GM18498 (cell line): ENCODE data around the gene MTHFSD.

Experiments
- ATAC-seq: cut with Tn5 transposase; IDR thresholded peaks from one replicate; pipeline ENCODE4 v1.9.1; 2021; ENCODE audit warnings: mild to moderate bottlenecking, moderate library complexity; ENCODE audit not compliant: unreplicated experiment

MTHFSD gene

DNA sequence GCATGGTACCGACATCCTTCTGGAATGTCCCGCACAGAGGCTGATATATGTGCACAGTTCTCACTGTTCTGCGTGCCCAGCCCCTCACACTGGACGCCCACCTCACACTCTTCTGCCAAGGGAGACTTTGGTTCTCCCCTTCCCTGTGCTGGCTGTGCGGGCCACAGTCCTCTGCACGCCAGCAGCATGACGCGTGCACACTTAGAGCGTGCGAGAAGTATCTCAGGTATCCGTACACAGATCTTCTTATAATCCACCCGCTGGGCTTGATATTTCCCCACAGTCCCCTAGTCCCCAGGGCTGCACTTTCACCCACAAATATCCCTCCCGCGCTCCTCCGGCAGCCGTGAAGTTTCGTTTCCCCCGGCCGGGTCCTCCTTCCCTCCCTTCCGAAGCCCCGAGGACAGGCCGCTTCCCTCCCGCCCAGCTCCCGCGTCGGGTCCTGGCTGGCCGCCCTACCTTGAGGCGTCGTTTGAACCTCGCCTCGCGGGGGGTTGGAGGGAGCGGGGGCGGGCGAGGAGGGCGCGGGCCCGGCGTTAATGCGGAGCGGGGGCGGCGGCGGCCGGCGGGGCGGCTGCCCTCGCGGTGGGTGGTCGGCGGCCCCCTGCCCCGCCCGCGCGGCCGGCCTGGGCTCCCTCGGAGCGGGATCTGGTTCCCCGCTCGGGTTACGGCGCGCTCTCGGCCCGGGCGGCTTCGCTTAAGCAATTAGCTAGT is 49.7 kb downstream of the MTHFSD start:
- no peak for ATAC-seq

DNA sequence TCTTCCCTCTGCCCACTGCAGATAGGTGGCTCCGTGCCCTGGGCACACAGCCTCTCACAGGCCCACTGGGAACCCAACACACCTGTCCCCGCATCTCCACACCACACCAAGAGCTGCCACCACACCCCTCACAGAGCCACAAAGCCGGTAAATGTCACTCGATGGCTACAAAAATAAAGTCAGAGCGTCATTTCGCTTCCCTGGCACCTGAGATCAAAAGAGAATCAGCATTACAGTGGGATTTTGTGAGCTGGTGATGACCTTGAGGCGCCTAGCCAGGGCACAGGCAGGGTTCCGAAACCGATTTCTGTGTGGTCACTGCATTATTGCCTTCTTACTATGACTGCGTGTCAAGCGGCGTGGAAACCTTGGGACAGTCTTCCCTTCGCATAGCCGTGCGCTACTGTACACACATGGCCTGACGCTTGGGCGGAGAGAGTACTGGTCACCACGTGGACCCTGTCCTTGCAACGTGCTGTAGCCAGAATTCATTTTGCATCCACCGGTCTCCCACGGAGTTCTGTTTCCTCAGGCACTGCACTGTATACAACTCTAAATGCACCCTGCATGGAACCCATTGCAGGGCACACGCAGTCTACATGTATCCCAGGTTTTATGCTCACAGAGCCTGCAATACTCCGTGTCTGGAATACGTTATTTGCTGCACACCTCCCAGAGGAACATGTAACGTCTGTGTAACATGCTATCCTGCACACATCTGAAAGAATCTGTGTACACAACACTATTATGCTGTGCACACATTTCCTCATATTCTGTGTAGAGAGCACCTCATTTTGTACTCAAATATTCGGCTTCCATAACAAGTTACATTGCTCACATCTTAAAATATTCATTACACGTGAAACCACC is 50.5 kb downstream of the MTHFSD start:
- ATAC-seq, result no peak

DNA sequence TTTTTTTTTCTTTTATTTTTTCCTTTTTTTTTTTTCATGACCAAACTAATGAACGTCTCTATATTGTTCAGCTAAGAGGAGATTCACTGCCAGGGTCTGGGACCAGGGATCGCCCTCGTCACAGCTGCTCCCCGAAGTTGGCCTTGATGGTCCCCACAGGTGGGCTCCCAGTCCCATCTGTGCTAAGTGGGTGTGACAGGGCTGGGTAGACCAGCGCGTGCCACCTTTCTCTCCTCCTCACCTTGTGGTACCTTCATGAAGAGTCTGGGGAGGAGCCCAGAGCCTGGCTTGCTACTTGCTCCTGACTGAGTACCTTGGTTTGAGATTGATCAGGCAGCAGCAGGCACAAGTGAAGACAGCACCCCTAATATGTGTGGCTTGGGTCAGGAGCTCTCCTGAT is 51.2 kb downstream of the MTHFSD start:
- ATAC-seq, result no peak

DNA sequence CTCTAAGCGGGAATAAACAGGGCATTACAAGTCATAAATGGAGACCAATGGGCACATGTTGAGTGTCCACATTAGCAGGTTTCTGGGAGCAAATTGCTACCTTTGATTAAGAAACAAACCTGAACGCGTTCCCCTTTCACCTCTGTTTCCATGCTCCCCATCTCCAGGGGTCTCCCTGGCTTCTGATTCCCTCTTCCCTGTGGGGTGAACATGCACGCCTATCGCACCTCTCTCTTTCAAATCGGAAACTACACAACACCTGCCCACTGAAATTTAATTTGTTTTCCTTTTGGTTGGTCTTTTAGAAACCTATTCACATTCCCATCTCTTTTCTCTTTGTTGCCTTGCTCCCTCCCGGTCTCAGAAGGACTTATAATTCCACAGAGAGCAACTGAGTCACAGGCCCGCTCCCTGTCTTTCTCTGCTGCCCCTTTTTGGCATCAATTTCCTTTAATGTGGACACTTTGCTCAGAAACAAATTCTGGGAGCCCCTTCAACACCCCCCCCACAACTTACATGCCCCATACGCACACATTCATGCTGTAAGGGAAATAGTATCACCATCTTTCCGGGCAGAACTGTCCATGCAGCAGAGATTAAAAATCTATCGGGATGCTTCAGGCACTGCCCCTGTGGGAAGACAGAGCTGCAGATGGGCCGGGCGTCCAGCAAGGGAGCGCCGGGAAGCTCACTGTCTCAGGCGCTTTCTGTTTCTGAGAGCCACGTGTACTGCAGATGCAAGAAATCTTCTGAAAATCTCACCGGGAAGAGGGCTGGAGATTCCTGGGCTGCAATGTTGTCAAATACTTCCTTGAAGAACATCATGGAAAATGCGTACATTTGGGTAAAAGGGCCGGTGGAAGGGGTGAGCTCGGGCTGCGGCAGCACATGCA is 51.9 kb downstream of the MTHFSD start:
- no peak for ATAC-seq

DNA sequence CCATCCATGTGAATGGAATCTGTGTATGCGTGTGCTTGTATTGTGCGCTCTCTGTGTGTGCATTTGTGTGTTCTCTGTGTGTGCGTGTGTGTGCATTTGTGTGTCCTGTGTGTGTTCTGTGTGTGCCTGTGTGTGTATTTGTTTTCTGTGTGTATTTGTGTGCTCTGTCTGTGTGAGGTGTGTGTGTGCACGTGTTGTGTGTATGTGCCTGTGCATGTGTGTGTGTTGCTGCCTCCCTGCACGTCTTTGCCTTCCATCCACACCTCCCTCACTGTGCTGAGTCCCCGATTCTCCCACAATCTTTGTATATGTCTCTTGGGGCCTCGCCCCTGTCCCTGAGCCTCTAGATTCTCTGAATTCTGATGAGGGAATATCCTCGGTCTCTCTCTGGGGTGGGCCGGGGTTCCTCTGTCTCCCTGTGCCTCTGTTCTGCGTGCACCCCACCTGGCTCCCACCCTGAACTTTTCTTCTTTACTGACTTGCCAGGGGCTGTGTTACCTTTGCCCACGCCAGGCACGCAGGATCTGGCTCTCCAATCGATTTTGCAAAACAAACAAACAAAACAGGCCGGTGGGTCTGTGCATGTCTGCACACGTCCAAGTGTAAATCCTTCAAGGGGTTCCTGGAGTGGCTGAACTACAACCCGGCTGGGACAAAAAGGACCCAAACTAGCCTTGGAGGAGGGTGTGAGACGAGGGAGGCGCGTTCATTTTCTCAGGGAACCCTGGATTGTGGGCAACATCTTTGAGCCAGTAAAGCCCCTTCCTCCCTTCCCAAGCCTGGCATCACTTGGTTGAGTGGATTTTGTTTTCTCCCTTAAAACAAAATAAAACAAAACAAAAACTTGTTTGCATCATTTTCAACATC is 52.8 kb downstream of the MTHFSD start:
- no peak for ATAC-seq

DNA sequence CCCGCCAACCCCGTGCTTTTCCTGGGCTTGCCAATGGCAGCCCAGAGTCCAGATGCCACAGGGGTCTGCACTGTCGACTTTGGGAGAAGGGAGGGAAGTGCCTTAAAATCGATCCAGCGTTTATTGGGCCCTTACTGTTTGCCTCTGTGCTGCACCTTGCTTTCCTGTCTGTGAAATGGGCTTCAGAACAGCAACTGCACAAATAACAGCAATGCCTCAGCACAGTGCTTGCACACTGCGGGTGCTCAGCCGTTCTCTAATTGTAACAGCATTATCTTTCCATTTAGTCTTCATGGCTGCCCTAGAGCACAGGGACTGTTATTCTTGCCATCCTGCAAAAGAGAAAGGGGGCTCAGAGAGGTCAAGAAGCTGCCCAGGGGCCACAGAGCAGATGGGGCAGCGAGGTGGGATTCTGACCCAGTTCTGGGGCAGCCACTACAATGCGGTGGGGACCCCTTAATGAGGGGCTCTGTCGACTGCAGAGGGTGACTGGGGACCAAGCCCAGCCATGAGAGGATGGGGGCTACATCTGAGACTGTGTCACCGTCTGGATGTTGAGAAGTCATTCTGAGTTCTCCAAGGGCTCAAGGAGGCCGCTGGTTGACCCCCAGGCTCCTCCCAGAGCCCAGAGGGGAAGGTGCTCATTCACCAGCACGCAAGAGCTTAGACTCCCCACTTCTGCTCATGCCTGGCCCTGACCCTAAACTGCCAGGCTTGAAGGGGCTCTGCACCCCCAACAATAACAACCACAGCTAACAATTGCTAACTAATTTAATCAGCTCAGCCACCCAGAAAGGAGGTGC is 54.1 kb downstream of the MTHFSD start:
- ATAC-seq, result no peak

DNA sequence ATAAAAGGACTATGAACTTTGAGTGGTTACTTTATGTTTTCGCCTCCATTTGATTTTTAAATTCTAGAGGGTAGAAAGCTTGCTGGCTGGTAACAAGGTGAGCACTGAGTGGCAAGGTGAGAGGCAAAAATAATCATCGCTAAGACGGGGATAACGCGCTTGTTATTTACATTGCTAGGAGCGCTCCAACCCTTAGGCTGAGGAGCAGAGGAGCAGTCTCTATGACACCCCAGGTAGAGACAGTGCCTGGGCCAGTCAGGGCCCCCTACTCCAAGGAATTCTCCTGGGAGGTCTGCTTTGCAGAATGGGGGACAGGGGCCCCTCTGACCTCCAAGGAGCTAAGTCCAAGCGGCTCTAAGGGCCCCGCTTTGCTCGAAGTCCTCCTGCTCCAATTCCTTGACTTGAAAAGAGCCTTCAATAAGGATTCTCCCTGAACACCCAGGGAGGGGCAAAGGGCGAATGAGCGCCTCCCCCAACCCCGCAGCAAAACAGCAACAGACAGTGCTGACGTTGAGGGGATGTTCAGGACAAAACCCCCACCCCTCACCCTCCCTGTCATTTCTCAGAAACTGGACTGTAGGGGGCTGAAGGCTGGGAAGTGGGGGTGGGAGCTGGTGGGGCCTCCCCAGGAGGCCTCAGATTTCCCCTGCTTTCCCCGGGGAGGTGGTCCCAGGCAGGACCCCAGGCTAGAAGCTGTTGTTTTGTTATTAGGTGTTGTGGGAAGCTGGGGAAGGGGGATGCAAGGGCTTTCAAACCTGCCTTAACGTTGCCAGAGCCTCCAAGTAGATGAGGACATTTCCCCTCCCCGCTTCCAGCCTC is 54.9 kb downstream of the MTHFSD start:
- ATAC-seq, result no peak

DNA sequence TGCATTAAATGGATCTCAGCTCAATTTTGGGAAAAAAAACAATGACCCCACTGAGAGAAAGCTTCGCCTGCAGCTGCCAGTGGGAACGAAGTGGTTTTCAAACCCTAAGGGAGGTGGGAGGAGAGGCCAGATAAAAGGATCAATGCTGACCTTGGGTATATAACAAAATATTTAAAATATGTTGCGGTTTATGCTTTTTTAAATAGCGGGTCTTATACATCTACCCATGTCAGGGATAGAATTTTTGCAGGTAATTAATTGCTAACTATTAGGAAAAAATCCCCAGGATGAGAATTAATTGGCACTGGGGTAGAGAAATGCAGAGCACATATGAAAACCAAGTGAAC is 55.6 kb downstream of the MTHFSD start:
- no peak for ATAC-seq

DNA sequence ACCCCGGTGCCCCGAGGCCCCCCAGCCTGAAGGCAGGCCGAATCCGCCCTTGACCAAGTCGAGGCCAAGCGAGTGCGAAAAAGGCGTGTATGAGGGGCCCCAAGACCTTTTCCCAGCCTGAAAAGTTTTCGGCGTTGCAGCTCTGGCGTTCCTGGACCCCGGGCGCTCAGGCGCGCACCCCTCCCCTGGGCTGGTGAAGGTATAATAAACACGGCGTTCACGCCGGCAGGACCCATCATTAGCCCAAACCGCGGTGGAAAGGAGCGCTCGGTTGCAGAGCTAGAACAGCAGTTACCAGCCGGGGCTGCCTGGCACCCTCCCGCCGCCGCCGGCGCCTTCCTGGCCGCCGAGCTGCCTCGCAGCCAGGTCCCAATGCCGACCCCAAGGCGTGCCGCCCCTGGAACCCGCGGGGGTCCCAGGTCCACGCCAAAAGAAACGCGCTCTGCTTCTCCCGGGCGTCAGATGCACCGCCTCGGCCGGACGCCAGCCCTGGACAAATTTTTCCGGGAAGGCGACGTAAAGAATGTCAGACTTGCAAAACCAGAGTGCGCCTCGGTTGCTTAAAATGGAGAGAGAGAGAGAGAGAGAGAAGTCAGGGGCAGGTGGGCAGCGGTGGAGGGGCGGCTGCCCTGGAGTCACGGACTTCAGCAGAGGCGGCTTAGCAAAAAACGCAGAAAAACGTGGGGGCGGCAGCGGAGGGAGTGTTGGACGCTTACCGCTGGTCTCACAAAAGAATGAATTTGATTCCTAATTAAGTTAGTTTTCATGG is 56.2 kb downstream of the MTHFSD start:
- no peak for ATAC-seq

DNA sequence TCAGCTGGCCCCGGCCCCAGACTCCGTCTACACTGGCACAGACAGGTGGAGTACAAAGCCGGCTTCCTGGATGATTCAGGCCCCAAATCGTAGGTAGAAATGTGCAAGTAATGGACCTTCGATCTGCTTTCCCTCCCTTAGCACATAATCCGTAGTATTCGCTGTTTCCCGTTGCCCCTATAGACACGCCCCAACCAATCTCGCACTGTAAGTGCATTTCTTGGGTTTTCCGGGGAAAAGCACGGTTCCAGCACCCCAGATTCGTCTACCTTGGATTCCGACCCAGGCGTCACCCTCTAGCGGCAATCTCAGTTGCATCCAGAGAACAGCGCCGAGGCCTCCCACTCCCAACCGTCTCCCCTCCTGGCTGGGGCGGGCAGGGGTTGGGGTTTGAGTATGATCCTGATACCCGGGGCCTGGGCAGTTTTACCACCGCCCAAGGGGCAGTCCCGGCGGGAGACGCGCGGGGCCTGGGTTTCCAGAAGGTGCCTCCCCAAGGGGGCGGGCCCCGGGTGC is 56.8 kb downstream of the MTHFSD start:
- ATAC-seq, result no peak

DNA sequence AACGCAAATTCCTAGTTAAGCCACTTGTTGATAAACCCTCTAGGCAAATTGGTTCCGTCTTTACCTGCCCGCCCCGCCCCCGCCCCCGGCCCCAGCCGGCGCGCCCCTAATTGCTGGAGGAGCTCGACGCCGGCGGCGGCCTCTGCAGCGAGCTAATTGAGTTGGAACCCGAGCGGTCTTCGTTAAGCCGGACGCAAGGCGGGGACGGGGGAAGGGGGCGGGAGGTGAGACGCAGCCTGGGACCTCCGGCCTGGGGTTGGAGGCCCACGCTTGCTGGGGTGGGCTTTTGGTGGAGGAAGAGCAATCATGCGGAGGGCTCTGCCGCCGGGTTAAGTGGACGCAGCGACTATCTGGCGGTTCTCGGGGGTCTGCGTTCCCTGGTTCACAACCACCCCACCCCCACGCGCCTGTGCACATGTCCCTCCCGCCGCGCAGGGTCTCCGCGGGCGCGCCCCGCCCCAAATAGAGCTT is 57.4 kb downstream of the MTHFSD start:
- no peak for ATAC-seq

DNA sequence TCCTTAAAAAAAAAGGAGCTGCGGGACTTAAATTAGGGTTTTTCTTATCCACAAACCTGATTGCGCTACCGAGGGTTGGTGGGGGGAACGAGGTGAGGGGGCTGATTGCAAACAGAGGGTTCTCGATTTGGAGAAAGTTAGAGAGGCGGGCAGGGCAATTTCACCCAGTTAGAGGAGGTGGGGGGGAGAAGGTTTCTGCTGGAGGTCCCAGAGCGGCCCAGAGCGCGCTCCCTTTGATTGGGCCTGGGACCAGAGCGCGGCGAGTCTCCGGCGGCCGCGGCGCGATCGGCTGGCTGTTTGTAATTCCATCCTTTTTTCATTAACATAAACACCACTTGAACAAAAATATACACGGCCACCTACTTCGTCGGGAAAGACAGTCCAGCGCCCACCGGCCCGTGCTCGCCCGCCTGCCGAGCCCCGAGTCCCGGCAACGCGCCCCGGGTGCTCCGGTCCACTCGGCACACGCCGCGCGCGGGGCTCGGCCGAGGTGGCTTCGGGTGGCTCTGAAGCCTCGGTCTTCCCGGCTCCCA is 58.0 kb downstream of the MTHFSD start:
- no peak for ATAC-seq

DNA sequence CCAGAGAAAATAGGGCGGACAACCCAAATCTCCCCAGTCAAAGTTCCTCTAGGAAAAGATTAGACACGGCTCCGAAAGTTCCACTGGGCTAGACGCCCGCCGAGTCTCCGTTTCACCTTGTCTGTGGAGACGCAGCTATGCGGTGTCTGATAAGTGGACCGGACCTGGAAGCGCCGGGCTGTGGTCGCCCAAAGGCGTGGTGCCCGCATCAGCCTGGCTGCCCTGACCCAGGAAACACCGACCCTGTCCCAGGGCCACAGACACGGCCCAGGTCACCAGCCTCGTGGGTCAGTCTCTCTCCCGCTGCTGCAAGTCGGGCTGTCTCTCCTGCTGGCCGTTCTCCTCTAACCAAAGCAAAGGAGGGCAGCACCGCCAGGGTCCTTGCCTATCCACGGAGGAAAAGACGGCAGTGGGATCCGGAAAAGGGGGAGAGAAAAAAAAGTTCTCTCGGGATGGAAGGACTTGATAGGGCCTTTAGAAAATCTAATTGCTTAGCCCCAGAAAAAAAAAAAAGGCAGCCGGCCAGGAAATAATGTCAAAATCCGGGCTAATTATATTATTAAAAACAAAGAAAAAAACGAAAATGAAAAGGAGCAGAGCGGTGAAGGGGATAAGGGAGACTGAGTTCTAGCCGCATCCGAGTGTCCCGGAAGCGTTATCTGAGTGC is 58.6 kb downstream of the MTHFSD start:
- no peak for ATAC-seq

DNA sequence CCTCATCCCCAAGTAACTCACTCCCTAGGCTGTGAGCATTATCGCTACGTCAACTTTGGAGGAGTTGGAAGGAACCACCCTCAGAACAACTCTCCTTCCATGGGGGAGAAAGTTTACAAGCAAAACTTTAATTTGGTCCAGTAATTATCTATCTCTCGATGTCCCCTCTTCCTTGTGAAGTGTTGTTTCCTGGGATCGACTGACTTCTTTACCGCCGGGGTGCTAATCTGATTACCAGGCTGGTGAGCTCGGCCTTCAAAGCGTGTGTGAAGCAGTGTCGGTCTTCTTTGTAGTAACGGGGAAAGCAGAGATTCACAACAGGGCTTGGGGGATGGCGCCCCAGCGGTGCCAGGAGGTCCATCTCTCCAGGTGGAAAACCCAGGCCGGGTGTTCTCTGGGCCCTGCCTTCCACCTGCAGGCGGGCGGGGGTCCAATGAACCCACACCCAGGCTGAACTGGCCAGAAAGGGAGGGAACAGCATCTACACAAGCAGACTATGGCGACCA is 59.2 kb downstream of the MTHFSD start:
- ATAC-seq, result no peak

DNA sequence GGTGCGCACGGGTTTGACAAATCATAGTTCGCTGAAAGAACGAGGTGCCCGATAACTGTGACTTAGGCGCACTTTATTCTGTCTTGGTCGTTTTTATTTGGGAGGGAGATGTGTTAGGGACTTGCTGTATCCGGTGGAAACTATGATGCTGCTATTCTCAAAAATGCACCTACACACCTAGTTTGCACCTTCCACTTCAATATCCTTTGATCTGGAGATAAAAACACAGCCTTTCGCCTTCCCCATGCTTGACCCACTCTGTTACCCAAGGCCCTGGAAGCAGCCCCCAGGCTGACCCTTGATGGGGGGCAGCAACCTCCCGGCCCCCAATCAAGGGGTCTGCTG is 59.7 kb downstream of the MTHFSD start:
- no peak for ATAC-seq

DNA sequence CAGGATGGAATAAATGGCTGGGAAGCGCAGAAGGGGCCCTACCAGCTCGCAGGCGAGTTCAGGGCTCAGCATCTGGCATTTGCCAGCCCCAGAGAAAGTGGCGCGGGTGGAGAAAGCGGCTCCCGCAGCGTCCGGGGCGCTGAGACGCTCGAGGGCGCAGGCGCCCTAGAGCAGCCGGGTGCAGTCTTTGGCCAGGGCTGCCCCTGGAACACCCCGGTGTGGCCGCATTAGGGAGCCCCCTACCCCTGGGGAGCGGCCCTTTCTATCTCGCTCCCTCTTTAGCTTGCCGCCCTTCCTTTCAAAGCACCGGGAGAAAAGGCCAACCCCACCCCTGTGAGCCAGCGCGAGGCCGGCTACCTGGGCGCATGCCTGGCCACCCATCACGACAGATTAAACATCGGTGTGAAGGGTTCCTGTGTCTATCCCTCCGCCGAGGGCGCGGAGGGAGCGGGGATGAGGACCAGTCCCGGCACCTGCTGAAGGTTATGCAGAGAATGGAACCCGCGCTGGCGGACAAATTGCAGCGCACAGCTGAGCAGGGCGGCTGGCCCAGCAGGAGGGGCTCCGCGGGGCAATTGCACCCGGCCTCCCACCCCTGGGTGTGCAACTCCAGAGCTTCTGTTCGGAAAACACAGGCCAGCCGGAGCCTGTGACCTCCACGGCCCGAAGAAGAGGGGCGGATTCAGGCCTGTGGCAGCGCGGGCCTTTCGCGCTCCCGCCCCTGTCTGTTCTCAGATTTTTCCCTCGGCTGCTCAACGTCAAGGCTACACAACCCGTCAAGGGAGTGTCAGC is 60.3 kb downstream of the MTHFSD start:
- no peak for ATAC-seq
